ENCODE data around the gene RAP1GAP2. TPM values are rescaled to one million over a fixed set of nuclear protein-coding genes. Genes with fewer than 3 reads are reported as not detected.

RAP1GAP2 gene
- total RNA-seq, 4 donors from 2014 or later, result 0.85 to 2.4 (median 1.5) TPM

DNA sequence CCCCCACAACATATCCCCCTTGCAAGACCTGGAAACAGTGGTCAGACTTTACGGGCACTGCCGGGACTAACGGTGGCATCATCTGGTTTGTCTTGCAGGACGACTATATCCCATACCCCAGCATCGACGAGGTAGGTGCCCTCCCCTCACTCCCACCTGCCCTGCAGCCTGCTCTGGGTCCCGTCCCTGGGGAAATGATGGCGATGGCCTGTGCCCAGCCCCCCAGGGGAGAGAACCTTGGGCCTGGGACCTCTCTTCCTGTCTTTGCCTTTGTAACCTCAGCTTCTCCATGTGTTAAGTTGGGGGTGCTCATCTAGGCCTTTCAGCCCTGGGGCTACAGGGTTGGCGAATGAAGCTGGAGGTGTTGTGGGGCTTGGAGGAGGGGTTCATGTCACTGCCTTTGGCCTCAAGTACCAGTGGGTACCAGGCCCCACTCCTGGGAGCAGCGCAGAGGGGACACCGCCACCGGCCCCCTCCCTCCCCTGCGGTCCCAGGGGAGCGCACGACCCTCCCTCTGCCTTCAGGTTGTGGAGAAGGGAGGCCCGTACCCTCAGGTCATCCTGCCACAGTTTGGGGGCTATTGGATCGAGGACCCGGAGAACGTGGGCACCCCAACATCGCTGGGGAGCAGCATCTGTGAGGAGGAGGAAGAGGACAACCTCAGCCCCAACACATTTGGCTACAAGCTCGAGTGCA, 167.2 kb downstream of the RAP1GAP2 start:
- intact Hi-C loops (cut with DNase I; ENCODE audit: low total_unique reads), result no loop called here
- H3K27me3 ChIP-seq, result no peaks in the 10 kb centered on the region
- in situ Hi-C loops (cut with MboI; ENCODE audit: low sequenced_read_pairs in 4 of 4), result no loop called here

DNA sequence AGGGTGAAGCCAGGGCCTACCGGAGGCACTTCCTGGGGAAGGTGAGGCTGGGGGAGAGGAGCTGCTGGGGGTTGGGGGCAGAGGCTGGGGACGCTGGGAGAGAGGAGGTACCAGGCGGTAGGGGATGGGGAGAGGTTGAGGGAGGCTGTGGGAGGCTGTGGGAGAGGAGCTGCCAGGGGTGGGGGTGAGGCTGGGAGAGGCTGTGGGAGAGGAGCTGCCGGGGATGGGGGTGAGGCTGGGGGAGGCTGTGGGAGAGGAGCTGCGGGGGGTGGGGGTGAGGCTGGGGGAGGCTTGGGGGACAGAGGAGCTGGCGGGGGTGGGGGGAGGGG, 167.8 kb downstream of the RAP1GAP2 start:
- in situ Hi-C loops (cut with MboI; ENCODE audit: low sequenced_read_pairs in 4 of 4) (no loop called here), intact Hi-C loops (cut with DNase I; ENCODE audit: low total_unique reads) (no loop called here)
- ATAC-seq (no peak), DNase-seq (no peak)
- no peaks in the 10 kb centered on the region for H3K27me3 ChIP-seq
- H3K27ac ChIP-seq, result no peak overlapping the region
- no peaks in the 10 kb centered on the region for H3K36me3 ChIP-seq
- H3K9me3 ChIP-seq, result no peaks in the 10 kb centered on the region
- TF ChIP-seq POLR2A (IDR thresholded peaks at IDR 0.05), result no peak
- TF ChIP-seq, protein P1, sequence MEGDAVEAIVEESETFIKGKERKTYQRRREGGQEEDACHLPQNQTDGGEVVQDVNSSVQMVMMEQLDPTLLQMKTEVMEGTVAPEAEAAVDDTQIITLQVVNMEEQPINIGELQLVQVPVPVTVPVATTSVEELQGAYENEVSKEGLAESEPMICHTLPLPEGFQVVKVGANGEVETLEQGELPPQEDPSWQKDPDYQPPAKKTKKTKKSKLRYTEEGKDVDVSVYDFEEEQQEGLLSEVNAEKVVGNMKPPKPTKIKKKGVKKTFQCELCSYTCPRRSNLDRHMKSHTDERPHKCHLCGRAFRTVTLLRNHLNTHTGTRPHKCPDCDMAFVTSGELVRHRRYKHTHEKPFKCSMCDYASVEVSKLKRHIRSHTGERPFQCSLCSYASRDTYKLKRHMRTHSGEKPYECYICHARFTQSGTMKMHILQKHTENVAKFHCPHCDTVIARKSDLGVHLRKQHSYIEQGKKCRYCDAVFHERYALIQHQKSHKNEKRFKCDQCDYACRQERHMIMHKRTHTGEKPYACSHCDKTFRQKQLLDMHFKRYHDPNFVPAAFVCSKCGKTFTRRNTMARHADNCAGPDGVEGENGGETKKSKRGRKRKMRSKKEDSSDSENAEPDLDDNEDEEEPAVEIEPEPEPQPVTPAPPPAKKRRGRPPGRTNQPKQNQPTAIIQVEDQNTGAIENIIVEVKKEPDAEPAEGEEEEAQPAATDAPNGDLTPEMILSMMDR (IDR thresholded peaks at IDR 0.05 in 4 of 5, conservative IDR thresholded peaks at IDR 0.05 in 1 of 5), result no peak
- H3K4me3 ChIP-seq, result no peak overlapping the region
- no peaks in the 10 kb centered on the region for H3K4me1 ChIP-seq

More for the DNA sequence above, 167.2 kb downstream of the RAP1GAP2 start:
- no peak for ATAC-seq
- Histone ChIP-seq H3K4me3 (no peak overlapping the region), H3K9me3 (no peaks in the 10 kb centered on the region), H3K4me1 (no peaks in the 10 kb centered on the region), H3K27ac (no peak overlapping the region), H3K36me3 (no peaks in the 10 kb centered on the region)
- TF ChIP-seq POLR2A (IDR thresholded peaks at IDR 0.05), result no peak
- TF ChIP-seq, protein P1 (IDR thresholded peaks at IDR 0.05 in 4 of 5, conservative IDR thresholded peaks at IDR 0.05 in 1 of 5), result no peak
- no peak for DNase-seq

DNA sequence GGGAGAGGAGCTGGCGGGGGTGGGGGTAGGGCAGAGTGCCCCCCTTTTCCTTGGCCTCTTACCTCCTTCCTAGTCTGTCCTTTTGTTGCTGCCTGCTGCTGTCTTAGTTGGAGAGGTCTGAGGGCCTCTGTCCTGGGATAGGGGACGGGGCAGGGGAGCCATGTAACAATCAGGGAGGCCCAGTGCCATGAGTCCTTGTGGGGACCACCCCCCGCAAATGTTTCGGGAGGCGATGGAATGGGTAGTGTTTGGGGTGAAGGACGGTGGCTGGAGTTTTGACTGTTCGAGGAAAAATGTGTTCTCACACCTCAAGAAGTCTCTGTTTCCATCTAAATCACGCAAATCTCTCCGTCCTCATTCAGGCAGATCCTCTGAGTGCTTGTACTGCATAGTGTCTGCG, 168.1 kb downstream of the RAP1GAP2 start:
- Histone ChIP-seq H3K36me3 (no peaks in the 10 kb centered on the region), H3K27me3 (no peaks in the 10 kb centered on the region), H3K4me3 (no peak overlapping the region), H3K27ac (no peak overlapping the region), H3K9me3 (no peaks in the 10 kb centered on the region), H3K4me1 (no peaks in the 10 kb centered on the region)
- in situ Hi-C loops (cut with MboI; ENCODE audit: low sequenced_read_pairs in 4 of 4), result no loop called here
- intact Hi-C loops (cut with DNase I; ENCODE audit: low total_unique reads), result no loop called here
- DNase-seq (no peak), ATAC-seq (no peak)
- TF ChIP-seq, protein P1 (IDR thresholded peaks at IDR 0.05 in 4 of 5, conservative IDR thresholded peaks at IDR 0.05 in 1 of 5), result no peak
- no peak for TF ChIP-seq POLR2A (IDR thresholded peaks at IDR 0.05)

DNA sequence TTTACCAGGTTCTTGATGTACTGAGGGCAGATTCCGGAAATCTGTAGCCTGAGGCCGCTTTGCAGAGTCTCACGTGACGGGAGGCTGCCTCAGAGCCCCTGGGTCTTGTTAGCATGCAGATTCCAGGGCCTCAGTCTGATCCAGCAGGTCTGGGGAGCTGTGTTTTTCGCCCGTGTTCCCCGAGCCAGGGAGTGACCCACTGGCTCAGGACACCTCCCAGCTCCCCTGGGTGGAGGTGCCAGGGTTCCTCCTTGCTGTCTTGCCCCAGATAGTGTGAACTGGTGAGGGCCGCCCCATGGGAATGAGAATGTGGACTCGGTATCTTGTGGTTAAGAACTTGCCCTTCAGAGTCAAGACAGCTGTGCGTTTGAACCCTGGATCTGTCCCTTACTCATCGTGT, 168.6 kb downstream of the RAP1GAP2 start:
- Histone ChIP-seq H3K4me3 (no peak overlapping the region), H3K9me3 (no peaks in the 10 kb centered on the region), H3K27me3 (no peaks in the 10 kb centered on the region), H3K36me3 (no peaks in the 10 kb centered on the region), H3K4me1 (no peaks in the 10 kb centered on the region), H3K27ac (no peak overlapping the region)
- no peak for ATAC-seq
- TF ChIP-seq POLR2A (IDR thresholded peaks at IDR 0.05), result no peak
- TF ChIP-seq, protein P1 (IDR thresholded peaks at IDR 0.05 in 4 of 5, conservative IDR thresholded peaks at IDR 0.05 in 1 of 5), result no peak
- in situ Hi-C loops (cut with MboI; ENCODE audit: low sequenced_read_pairs in 4 of 4) (no loop called here), intact Hi-C loops (cut with DNase I; ENCODE audit: low total_unique reads) (no loop called here)
- no peak for DNase-seq

All from gastrocnemius medialis (tissue), 4 donors.